GM06990 (cell line): ENCODE data around the gene USP9X.

Experiments used
- DNase-seq: peaks from one replicate; pipeline ENCODE4 v3.0.0-alpha.2; 2011; ENCODE audit not compliant: insufficient read length; ENCODE audit errors: extremely low read depth
- H3K27me3 ChIP-seq: replicated peaks from 2 replicates; pipeline ENCODE4 v1.6.0; 2011; ENCODE audit warnings: low read length; ENCODE audit not compliant: control insufficient read depth, insufficient read depth
- H3K36me3 ChIP-seq: 2 replicates; pipeline ENCODE4 v1.5.1; 2011; ENCODE audit warnings: low read length; ENCODE audit not compliant: control insufficient read depth, insufficient read depth
- H3K4me3 ChIP-seq: replicated peaks from 2 replicates; pipeline ENCODE4 v1.5.1; 2011; ENCODE audit warnings: low read depth, mild to moderate bottlenecking, control low read depth, low read length
- CTCF ChIP-seq: IDR thresholded peaks from 2 replicates; pipeline ENCODE4 v1.5.1; 2011; ENCODE audit warnings: low read length, control low read depth, mild to moderate bottlenecking, inconsistent platforms; ENCODE audit not compliant: insufficient read depth, poor library complexity, severe bottlenecking

USP9X gene

GRCh38 chrX:41257801-41258200 lies 172.6 kb downstream of the USP9X start:
- TF ChIP-seq CTCF, result no peak
- Histone ChIP-seq H3K4me3 (no peak overlapping the region), H3K36me3 (no peaks in the 10 kb centered on the region), H3K27me3 (no peaks in the 10 kb centered on the region)
- DNase-seq, result no peak

GRCh38 chrX:41258226-41258625 lies 173.0 kb downstream of the USP9X start:
- no peak for DNase-seq
- Histone ChIP-seq H3K4me3 (no peak overlapping the region), H3K36me3 (no peaks in the 10 kb centered on the region), H3K27me3 (no peaks in the 10 kb centered on the region)
- no peak for TF ChIP-seq CTCF

GRCh38 chrX:41258871-41259270 lies 173.6 kb downstream of the USP9X start:
- Histone ChIP-seq H3K36me3 (no peaks in the 10 kb centered on the region), H3K27me3 (no peaks in the 10 kb centered on the region), H3K4me3 (no peak overlapping the region)
- TF ChIP-seq CTCF, result no peak
- DNase-seq, result no peak

DNA sequence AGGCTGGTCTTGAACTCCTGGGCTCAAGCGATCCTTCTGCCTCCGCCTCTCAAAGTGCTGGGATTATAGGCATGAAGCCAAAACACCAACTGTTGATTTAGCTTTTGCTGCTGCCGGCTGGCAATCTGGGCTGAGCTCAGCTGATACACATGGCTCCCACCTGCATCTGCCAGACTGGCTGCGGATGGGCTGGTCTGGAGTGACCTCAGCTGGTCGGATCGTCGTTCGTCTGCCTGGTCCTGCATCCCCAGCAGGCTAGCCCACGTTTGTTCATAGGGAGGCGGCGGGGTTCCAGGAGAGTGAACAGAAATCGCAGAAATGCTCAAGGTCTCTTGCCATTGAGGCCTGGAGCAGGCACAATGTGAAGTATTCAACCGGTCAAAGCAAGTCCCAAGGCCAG lies 174.3 kb downstream of the USP9X start:
- Histone ChIP-seq H3K4me3 (no peak overlapping the region), H3K36me3 (no peaks in the 10 kb centered on the region), H3K27me3 (no peaks in the 10 kb centered on the region)
- no peak for TF ChIP-seq CTCF
- DNase-seq, result no peak

DNA sequence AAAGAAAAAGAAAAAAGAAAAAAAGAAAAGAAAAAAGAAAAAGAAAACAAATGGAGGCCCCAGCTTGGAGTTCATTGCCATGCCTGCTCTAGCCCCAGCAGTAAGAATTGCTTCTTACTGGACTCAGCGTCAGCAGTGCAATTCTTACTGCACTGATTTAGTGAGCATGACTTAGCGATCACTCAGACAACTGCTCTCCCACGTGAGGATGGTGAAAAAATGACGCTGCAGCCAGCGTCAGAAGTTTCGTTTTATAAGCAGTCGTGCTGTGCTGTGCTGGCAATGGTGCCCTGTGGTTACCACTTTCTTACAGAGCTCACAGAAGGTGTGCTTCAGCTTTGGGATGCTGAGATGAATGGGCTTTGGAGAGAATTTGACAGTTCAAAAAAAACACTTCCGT lies 180.4 kb downstream of the USP9X start:
- TF ChIP-seq CTCF, result no peak
- Histone ChIP-seq H3K4me3 (no peak overlapping the region), H3K27me3 (no peaks in the 10 kb centered on the region), H3K36me3 (no peaks in the 10 kb centered on the region)
- no peak for DNase-seq

GRCh38 chrX:41273638-41274037 lies 188.4 kb downstream of the USP9X start:
- DNase-seq, result no peak
- Histone ChIP-seq H3K36me3 (no peaks in the 10 kb centered on the region), H3K27me3 (no peaks in the 10 kb centered on the region), H3K4me3 (no peak overlapping the region)
- TF ChIP-seq CTCF, result no peak
